ENCODE measurements around the gene TMED6.

TMED6 gene

DNA sequence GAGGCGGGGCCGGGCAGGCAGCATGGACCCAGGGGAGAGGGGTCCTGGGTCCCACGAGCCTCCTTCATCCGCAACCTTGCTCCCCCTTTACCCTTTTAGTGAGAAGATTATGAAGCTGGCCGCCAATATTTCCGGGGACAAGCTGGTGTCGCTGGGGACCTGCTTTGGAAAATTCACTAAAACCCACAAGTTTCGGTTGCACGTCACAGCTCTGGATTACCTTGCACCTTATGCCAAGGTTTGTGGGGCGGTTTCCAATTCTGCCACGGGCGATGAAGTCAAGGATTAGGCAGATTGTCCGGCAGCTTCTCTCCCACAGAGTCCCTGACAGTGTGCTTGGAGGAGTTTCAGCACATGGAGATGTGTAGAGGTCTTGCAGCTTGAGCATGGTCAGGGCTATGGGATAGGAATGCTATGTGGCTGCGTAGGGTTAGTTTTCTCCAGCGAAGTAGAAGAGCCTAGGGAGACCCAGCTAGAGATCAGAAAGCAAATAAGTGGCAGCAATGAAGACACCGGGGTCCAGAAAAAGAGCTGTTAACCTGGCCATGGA, 11.4 kb downstream of the TMED6 start:
- TF ChIP-seq, protein P1, sequence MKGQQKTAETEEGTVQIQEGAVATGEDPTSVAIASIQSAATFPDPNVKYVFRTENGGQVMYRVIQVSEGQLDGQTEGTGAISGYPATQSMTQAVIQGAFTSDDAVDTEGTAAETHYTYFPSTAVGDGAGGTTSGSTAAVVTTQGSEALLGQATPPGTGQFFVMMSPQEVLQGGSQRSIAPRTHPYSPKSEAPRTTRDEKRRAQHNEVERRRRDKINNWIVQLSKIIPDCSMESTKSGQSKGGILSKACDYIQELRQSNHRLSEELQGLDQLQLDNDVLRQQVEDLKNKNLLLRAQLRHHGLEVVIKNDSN (IDR thresholded peaks at IDR 0.05): no peak
- TF ChIP-seq FOXM1 (IDR thresholded peaks at IDR 0.05; ENCODE audit: borderline replicate concordance, low read depth): no peak
- no peak for TF ChIP-seq CEBPB (IDR thresholded peaks at IDR 0.05)
- TF ChIP-seq, protein P2, sequence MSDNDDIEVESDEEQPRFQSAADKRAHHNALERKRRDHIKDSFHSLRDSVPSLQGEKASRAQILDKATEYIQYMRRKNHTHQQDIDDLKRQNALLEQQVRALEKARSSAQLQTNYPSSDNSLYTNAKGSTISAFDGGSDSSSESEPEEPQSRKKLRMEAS (IDR thresholded peaks at IDR 0.05): no peak

DNA sequence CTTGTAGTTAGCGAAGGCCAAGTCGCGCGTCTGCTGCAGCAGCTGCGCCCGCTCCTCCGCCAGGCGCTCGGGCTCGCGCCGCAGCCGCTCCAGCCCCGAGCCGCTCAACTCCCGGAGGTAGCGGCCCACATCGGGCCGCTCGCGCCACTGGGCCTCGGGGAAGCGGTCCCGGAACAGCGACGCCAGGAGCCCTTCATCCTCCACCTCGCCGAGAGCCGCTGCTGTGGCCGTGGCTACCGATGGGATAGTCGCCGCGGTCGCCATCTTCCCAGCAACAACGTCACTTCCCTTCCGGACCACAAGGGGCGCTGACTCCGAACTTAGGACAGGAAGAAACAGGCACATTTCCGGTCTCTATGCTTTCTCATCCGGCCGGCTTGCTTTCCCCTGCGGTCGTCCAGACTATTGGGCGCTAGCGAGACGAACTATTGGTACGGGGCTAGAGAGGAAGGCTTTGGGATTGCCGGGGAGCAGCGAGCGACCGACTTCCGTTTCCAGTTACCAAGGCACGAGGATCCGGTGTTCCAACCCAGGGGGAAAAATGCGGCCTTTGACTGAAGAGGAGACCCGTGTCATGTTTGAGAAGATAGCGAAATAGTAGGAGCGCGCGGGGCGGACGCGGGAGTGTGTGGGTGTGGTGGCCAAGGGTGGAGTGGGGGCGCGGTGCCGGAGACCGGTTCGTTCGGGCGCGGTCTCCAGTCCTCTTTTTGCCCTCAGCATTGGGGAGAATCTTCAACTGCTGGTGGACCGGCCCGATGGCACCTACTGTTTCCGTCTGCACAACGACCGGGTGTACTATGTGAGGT, 12.1 kb downstream of the TMED6 start, which contains the start of the genes COG8 and NIP7:
Gene COG8 (minus strand): TSS at position 276 of the 806 bp plus-strand sequence. CDS start 12 bp downstream, at position 264.
Gene NIP7 (plus strand): TSS at position 484 of the 806 bp plus-strand sequence. CDS start 58 bp downstream, at position 542.
- TF ChIP-seq TAF1 (IDR thresholded peaks at IDR 0.05; ENCODE audit: low read depth): peak; percentile 98
- TF ChIP-seq CEBPB (IDR thresholded peaks at IDR 0.05): no peak
- peak; percentile 75 for TF ChIP-seq CREB1 (IDR thresholded peaks at IDR 0.05; ENCODE audit: low read depth)
- TF ChIP-seq, protein P2 (IDR thresholded peaks at IDR 0.05): peak; percentile 91
- TF ChIP-seq, protein P1 (IDR thresholded peaks at IDR 0.05): peak; percentile 51
- TF ChIP-seq EGR1 (IDR thresholded peaks at IDR 0.05): 0 out of 2 replicates have a peak, but pooled peaks have one; percentile 6
- TF ChIP-seq TCF12 (IDR thresholded peaks at IDR 0.05; ENCODE audit: low read depth): no peak
- peak; percentile 96 for TF ChIP-seq YY1 (IDR thresholded peaks at IDR 0.05; ENCODE audit: low read depth)
- TF ChIP-seq NFIC (IDR thresholded peaks at IDR 0.05): no peak
- no peak for TF ChIP-seq TEAD4 (IDR thresholded peaks at IDR 0.05)
- no peak for TF ChIP-seq RAD21 (IDR thresholded peaks at IDR 0.05; ENCODE audit: low read depth)

DNA sequence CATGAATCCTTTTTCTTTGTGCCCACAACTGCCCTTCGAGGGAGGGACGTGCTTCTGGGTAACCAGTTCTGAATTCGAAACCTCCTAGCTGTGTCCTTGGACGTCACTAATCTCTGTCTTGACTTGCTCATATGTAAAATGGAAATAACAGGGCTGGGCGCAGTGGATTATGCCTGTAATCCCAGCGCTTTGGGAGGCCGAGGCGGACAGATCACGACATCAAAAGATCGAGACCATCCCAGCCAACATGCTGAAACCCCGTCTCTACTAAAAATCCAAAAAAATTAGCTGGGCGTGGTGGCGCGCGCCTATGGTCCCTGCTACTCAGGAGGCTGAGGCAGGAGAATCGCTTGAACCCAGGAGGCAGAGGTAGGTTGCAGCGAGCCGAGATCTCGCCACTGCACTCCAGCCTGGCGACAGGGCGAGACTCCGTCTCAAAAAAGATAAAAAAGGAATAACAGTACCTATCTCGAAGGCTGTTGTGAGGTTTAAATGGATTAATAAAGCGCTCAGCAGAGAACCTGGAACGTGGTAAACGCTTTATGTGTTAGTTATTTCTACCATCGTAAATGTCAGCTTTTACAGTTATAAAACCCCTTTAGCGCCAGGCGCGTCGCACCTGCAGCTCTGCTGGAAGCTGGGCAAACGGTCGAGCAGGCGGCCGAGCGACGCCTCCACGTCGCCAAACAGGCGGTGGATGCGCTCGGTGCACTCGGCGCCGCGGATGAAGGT, 12.9 kb downstream of the TMED6 start:
- TF ChIP-seq CREB1 (IDR thresholded peaks at IDR 0.05; ENCODE audit: low read depth) (no peak), TAF1 (IDR thresholded peaks at IDR 0.05; ENCODE audit: low read depth) (no peak), CEBPB (IDR thresholded peaks at IDR 0.05) (no peak), FOXM1 (IDR thresholded peaks at IDR 0.05; ENCODE audit: borderline replicate concordance, low read depth) (no peak), YY1 (IDR thresholded peaks at IDR 0.05; ENCODE audit: low read depth) (no peak), EGR1 (IDR thresholded peaks at IDR 0.05) (no peak), TCF12 (IDR thresholded peaks at IDR 0.05; ENCODE audit: low read depth) (no peak), TEAD4 (IDR thresholded peaks at IDR 0.05) (no peak), RAD21 (IDR thresholded peaks at IDR 0.05; ENCODE audit: low read depth) (no peak), NFIC (IDR thresholded peaks at IDR 0.05) (no peak)
- TF ChIP-seq, protein P2 (IDR thresholded peaks at IDR 0.05): no peak; the same call in 1 of the 2 replicates
- TF ChIP-seq, protein P3, sequence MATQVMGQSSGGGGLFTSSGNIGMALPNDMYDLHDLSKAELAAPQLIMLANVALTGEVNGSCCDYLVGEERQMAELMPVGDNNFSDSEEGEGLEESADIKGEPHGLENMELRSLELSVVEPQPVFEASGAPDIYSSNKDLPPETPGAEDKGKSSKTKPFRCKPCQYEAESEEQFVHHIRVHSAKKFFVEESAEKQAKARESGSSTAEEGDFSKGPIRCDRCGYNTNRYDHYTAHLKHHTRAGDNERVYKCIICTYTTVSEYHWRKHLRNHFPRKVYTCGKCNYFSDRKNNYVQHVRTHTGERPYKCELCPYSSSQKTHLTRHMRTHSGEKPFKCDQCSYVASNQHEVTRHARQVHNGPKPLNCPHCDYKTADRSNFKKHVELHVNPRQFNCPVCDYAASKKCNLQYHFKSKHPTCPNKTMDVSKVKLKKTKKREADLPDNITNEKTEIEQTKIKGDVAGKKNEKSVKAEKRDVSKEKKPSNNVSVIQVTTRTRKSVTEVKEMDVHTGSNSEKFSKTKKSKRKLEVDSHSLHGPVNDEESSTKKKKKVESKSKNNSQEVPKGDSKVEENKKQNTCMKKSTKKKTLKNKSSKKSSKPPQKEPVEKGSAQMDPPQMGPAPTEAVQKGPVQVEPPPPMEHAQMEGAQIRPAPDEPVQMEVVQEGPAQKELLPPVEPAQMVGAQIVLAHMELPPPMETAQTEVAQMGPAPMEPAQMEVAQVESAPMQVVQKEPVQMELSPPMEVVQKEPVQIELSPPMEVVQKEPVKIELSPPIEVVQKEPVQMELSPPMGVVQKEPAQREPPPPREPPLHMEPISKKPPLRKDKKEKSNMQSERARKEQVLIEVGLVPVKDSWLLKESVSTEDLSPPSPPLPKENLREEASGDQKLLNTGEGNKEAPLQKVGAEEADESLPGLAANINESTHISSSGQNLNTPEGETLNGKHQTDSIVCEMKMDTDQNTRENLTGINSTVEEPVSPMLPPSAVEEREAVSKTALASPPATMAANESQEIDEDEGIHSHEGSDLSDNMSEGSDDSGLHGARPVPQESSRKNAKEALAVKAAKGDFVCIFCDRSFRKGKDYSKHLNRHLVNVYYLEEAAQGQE (IDR thresholded peaks at IDR 0.05; ENCODE audit: low read depth): no peak
- TF ChIP-seq, protein P1 (IDR thresholded peaks at IDR 0.05): no peak

DNA sequence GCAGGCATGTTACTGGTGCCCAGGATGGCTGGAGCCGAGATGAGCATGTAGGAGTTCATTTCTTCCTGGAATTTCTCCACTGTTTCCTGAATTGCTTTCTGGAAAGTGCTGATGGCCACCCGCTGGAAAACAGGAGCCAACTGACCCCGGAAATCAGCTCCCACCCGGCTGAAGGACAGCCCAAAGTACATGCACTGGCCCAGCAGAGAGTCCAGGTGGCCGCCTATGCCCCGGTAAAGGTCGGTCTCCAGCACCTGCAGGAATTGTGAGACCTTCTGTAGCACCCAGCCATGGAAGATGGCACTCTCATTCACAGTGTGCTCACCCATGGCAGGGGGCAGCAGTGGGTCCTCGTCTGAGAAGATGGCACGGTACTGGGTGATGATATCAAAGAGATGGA, 16.9 kb downstream of the TMED6 start:
- no peak for TF ChIP-seq ZBTB7A (IDR thresholded peaks at IDR 0.05; ENCODE audit: low read depth)

DNA sequence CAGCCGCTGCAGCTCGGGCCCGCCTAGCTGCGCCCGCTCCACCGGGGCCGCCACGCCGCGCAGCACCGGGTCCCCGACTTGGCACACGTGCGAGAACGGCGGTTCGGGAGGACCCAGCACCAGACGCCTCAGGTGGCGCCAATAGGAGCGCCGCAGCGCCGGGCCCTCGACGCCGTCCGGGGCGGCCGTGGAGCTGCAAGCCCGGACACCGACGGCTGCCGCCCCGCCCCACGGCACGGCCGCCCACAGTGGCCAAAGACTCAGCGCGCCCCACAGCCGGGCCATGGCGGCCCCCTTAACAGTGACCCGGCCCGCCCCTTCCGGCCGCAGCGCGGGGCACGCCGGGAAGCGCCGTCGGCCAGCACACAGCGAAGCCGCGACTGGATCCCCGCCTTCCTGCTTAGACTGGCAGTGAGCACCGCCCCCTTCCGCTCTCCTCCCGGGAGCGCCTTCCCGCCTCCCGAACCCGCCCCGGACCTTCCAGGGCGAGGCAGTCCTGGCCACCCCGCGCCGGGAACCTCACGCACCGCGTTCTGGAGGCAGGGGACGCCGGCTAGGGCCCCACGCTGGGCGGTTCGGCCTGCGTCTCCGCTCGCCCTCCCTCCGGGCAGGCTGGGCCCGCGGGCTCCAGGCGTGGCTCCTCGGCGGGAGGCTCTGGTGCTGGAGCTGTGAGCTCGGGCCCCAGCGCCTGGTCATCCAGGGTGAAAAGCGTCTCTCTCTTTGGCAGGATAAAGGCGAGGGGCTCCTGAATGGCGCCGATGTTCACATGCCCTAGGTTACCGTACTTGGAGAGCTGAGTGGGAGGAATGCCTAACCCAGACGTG, 21.1 kb downstream of the TMED6 start, which contains the start of gene PDF:
Gene PDF (minus strand): TSS at position 303 of the 824 bp plus-strand sequence. CDS start 18 bp downstream, at position 285.
- TF ChIP-seq, protein P1 (IDR thresholded peaks at IDR 0.05): no peak
- TF ChIP-seq, protein P2 (IDR thresholded peaks at IDR 0.05): peak; percentile 63
- TF ChIP-seq ZBTB7A (IDR thresholded peaks at IDR 0.05; ENCODE audit: low read depth) (no peak), EP300 (IDR thresholded peaks at IDR 0.05; ENCODE audit: borderline replicate concordance) (no peak), EGR1 (IDR thresholded peaks at IDR 0.05) (peak; percentile 2; the same call in 1 of the 2 replicates), TAF1 (IDR thresholded peaks at IDR 0.05; ENCODE audit: low read depth) (peak; percentile 70), RAD21 (IDR thresholded peaks at IDR 0.05; ENCODE audit: low read depth) (no peak), NFIC (IDR thresholded peaks at IDR 0.05) (no peak), TEAD4 (IDR thresholded peaks at IDR 0.05) (no peak), FOXM1 (IDR thresholded peaks at IDR 0.05; ENCODE audit: borderline replicate concordance, low read depth) (no peak), YY1 (IDR thresholded peaks at IDR 0.05; ENCODE audit: low read depth) (peak; percentile 90), CREB1 (IDR thresholded peaks at IDR 0.05; ENCODE audit: low read depth) (no peak), CEBPB (IDR thresholded peaks at IDR 0.05) (no peak), TCF12 (IDR thresholded peaks at IDR 0.05; ENCODE audit: low read depth) (peak; percentile 45; the same call in 1 of the 2 replicates)
- TF ChIP-seq, protein P3 (IDR thresholded peaks at IDR 0.05; ENCODE audit: low read depth): no peak
